Calu3 (cell line): ENCODE data around the gene CBLN3. TPM values are rescaled to one million over a fixed set of nuclear protein-coding genes. Genes with fewer than 3 reads are reported as not detected.

Experiments used
- BruUV-seq: library from RNA; stranded (reverse); fragments of 400-500 nt; replicated peaks from 2 replicates; lab custom pipeline; 2021; lab: Mats Ljungman, UMichigan
- CTCF ChIA-PET: fragments of 300-600 bp; sonication (Branson Sonifier 250); formaldehyde crosslinking; loops from one replicate; lab custom pipeline; 2022; ENCODE audit warnings: antibody characterized with exemption; lab: Charles Lee
- DNase-seq: peaks from one replicate; pipeline ENCODE4 v3.0.0; 2022
- H3K27ac Mint-ChIP-seq: one replicate; pipeline ENCODE4 v1.8.0; 2022; ENCODE audit warnings: mixed read lengths; ENCODE audit not compliant: unreplicated experiment
- H3K27me3 Mint-ChIP-seq: one replicate; pipeline ENCODE4 v1.8.0; 2022; ENCODE audit warnings: mixed read lengths; ENCODE audit not compliant: unreplicated experiment
- H3K36me3 Mint-ChIP-seq: one replicate; pipeline ENCODE4 v1.8.0; 2022; ENCODE audit warnings: mild to moderate bottlenecking, moderate library complexity, mixed read lengths; ENCODE audit not compliant: insufficient read depth, unreplicated experiment
- H3K4me1 Mint-ChIP-seq: one replicate; pipeline ENCODE4 v1.8.0; 2022; ENCODE audit warnings: mild to moderate bottlenecking, low read depth, mixed read lengths; ENCODE audit not compliant: unreplicated experiment
- H3K4me3 Mint-ChIP-seq: one replicate; pipeline ENCODE4 v1.8.0; 2022; ENCODE audit warnings: mild to moderate bottlenecking, low read depth, moderate library complexity, mixed read lengths; ENCODE audit not compliant: unreplicated experiment
- H3K9me3 Mint-ChIP-seq: one replicate; pipeline ENCODE4 v1.8.0; 2022; ENCODE audit warnings: low read depth, mixed read lengths; ENCODE audit not compliant: unreplicated experiment
- CTCF ChIP-seq: fragments of 200-600 bp; IDR thresholded peaks from one replicate; pipeline ENCODE4 v1.8.0; 2022; ENCODE audit warnings: antibody characterized with exemption; ENCODE audit not compliant: unreplicated experiment
- intact Hi-C: fragments of 100-400 bp; cut with micrococcal nuclease; formaldehyde crosslinking; loops from one replicate; pipeline ENCODE4 v1.10.0; 2022; ENCODE audit not compliant: unreplicated experiment
- total RNA-seq: library from RNA; stranded (reverse); gene quantifications from 2 replicates; pipeline ENCODE4 v1.2.3, GENCODE V29; 2022

The CBLN3 gene
- total RNA-seq, 1 experiment from 2014 or later: 0.99 TPM

DNA sequence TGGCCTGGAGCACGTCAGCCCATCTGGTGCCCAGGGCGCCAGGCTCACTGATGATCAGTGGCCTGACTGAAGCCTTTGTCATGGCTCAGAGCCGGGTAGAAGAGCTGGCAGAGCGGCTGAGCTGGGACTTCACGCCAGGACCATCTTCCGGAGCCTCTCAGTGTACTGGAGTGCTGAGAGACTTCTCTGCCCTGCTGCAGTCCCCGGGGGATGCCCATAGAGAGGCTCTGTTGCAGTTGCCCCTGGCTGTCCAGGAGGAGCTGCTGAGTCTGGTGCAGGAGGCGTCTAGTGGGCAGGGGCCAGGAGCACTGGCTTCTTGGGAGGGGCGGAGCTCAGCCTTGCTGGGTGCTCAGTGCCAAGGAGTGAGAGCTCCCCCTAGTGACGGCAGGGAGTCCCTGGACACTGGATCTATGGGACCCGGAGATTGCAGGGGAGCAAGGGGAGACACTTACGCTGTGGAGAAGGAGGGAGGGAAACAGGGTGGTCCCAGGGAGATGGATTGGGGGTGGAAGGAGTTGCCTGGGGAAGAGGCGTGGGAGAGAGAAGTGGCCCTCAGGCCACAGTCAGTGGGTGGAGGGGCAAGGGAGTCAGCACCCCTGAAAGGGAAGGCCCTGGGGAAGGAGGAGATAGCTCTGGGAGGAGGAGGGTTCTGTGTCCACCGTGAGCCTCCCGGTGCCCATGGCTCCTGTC lies 2.2 kb upstream of the CBLN3 start:
- no TSS peak for BruUV-seq
- peak overlapping the region; percentile 28 for H3K27ac Mint-ChIP-seq
- H3K4me1 Mint-ChIP-seq: peaks cover 24% of the 10 kb centered on the region
- intact Hi-C loops: loop anchor here (1.0 to 2.0 kb wide), 2 partner anchors 39 to 66 kb away; no protein-coding TSS in a partner anchor
- H3K27me3 Mint-ChIP-seq: no peaks in the 10 kb centered on the region
- peaks cover 58% of the 10 kb centered on the region for H3K36me3 Mint-ChIP-seq
- DNase-seq: peak; percentile 95
- CTCF ChIA-PET: interaction anchor here (0.6 to 3.0 kb wide), 23 partner anchors 10 to 193 kb away, joined by 3 to 53 read pairs (median 6); partner anchors contain the start of genes CIDEB, RIPK3, SDR39U1 and TINF2
- peak; percentile 77 for TF ChIP-seq CTCF
- H3K9me3 Mint-ChIP-seq: no peaks in the 10 kb centered on the region
- H3K4me3 Mint-ChIP-seq: peak overlapping the region; percentile 69

GRCh38 chr14:24430682-24431568 lies 1.5 kb upstream of the CBLN3 start:
- peaks cover 32% of the 10 kb centered on the region for H3K4me1 Mint-ChIP-seq
- H3K9me3 Mint-ChIP-seq: no peaks in the 10 kb centered on the region
- peak overlapping the region; percentile 28 for H3K27ac Mint-ChIP-seq
- CTCF ChIA-PET: interaction anchor here (0.6 to 3.0 kb wide), 26 partner anchors 9 to 192 kb away, joined by 3 to 53 read pairs (median 6); partner anchors contain the start of genes CIDEB, RIPK3, SDR39U1 and TINF2
- no peaks in the 10 kb centered on the region for H3K27me3 Mint-ChIP-seq
- DNase-seq: no peak
- H3K4me3 Mint-ChIP-seq: peak overlapping the region; percentile 69
- BruUV-seq: TSS peak; percentile 28
- H3K36me3 Mint-ChIP-seq: peaks cover 55% of the 10 kb centered on the region
- TF ChIP-seq CTCF: no peak
- intact Hi-C loops: loop anchor here (1.0 to 2.0 kb wide), 2 partner anchors 38 to 66 kb away; no protein-coding TSS in a partner anchor

DNA sequence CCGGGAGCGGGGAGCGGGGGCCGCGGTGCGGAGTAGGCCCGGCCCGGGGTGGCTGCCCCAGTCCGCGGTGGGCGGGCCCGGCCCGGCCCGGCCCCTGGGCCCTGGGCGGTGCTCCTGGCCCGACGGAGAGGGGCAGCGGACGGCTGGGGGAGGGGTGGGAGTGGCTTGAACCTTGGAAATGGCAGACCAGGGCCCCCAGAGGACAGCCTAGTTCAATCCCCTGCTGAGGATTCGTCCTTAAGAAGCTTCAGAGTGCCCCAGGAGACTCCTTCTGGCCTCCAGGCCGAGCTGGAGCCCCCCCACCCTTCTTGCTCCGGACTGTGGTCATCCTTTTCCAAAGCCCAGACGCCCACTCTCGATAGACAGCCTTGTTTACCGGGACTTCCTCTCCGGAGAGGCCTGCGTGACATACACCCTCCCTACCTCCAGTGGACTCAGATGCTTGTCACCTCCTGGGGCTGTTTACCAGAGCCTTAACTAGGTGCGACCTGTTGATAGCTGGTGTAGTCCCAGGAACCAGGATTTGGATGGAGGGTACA lies 744 bp upstream of the CBLN3 start:
- H3K4me3 Mint-ChIP-seq: peak overlapping the region; percentile 69
- peaks cover 39% of the 10 kb centered on the region for H3K4me1 Mint-ChIP-seq
- H3K9me3 Mint-ChIP-seq: no peaks in the 10 kb centered on the region
- H3K36me3 Mint-ChIP-seq: peaks cover 51% of the 10 kb centered on the region
- intact Hi-C loops: loop anchor here (2.0 kb wide), 1 partner anchor 37 kb away; no protein-coding TSS in a partner anchor
- no peak for TF ChIP-seq CTCF
- H3K27ac Mint-ChIP-seq: no peak overlapping the region
- CTCF ChIA-PET: interaction anchor here (0.6 to 3.0 kb wide), 7 partner anchors 12 to 122 kb away, joined by 3 to 53 read pairs (median 8); partner anchors contain the start of genes CIDEB and SDR39U1
- no TSS peak for BruUV-seq
- no peaks in the 10 kb centered on the region for H3K27me3 Mint-ChIP-seq
- DNase-seq: peak; percentile 72
